Astrocyte of the cerebellum (primary cell): ENCODE measurements around the gene DENND2A.

Source experiments
- DNase-seq: peaks from one replicate; pipeline ENCODE4 v3.0.0-alpha.2; 2011; ENCODE audit warnings: low read depth
- H3K4me3 ChIP-seq: 2 replicates; pipeline ENCODE4 v1.5.1; 2011; ENCODE audit warnings: mild to moderate bottlenecking, low read depth, low read length, moderate library complexity
- in situ Hi-C: cut with HindIII; loops from 2 replicates; pipeline ENCODE4 v1.10.0; 2017; ENCODE audit warnings: low sequenced_read_pairs
- TF ChIP-seq, protein P1 (sequence below): IDR thresholded peaks from 2 replicates; pipeline ENCODE4 v1.5.1; 2012; ENCODE audit warnings: low read length, low read depth, moderate library complexity, mild to moderate bottlenecking; ENCODE audit errors: missing control alignments

DENND2A gene

DNA sequence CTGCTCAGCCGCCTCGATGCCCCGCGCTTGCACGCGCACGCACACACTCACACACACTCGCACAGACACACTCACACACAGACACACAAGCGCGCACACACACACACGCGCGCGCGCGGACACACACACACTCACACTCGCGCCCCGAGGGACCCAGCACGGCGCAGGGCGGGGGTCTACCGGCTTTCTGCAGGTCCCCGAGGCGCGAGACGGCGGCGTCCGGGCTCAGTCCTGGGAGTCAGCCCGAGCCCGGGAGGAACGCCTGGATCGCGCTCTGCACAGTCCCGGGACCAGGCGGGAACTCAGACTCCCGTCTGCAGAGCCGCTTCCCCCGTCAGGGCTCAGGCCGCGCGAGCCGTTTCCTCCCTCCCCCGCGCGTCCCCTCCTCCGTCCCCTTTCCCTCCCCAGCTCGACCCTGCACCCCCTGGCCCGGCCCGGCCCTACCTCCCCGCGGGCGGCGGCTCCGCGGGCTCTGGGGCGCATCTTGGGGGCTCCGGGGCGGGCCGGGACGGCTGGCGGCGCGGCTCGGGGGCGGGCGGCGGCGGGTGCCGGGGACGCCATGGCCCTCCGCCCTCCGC, 464 bp downstream of the DENND2A start:
- in situ Hi-C loops, result loop anchor here (5.0 kb wide), 2 partner anchors 43 to 103 kb away; no protein-coding TSS in a partner anchor
- TF ChIP-seq, protein P1, sequence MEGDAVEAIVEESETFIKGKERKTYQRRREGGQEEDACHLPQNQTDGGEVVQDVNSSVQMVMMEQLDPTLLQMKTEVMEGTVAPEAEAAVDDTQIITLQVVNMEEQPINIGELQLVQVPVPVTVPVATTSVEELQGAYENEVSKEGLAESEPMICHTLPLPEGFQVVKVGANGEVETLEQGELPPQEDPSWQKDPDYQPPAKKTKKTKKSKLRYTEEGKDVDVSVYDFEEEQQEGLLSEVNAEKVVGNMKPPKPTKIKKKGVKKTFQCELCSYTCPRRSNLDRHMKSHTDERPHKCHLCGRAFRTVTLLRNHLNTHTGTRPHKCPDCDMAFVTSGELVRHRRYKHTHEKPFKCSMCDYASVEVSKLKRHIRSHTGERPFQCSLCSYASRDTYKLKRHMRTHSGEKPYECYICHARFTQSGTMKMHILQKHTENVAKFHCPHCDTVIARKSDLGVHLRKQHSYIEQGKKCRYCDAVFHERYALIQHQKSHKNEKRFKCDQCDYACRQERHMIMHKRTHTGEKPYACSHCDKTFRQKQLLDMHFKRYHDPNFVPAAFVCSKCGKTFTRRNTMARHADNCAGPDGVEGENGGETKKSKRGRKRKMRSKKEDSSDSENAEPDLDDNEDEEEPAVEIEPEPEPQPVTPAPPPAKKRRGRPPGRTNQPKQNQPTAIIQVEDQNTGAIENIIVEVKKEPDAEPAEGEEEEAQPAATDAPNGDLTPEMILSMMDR, result no peak
- H3K4me3 ChIP-seq, result peak overlapping the region; percentile 86
- no peak for DNase-seq

DNA sequence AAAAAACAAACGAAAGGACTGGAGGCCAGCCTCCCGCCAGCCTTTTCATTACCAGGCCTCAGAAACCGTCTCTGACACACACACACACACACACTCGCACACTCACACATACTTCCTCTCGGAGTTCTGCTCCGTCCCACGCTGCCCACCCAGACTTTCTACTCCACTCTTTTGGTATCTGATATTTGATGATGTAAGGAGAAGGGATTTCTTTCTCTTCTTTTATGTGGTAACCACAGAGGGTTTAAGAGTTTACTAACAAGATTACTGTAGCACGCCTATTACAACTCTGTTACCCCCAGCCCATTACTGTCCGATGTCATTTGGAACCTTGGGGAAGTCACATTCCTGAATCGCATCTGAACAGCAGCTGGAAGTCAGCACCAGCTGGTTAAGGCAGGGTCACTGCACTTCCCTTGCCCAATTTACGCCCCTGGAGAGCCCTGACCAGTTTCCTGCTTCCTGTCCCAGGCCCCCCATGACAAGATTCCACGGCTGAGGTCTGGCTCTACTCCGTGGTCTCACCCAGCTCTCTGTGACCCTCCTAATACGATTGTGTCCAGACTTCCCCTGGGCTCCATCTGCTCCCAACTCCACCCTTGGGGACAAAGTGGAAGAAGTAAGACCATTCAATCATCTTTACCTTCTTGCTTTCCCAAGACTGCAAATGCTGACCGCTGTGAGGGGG, 1.1 kb downstream of the DENND2A start:
- TF ChIP-seq, protein P1, result no peak
- peak overlapping the region; percentile 86 for H3K4me3 ChIP-seq
- in situ Hi-C loops, result loop anchor here (5.0 kb wide), 2 partner anchors 42 to 102 kb away; no protein-coding TSS in a partner anchor
- DNase-seq, result no peak

DNA sequence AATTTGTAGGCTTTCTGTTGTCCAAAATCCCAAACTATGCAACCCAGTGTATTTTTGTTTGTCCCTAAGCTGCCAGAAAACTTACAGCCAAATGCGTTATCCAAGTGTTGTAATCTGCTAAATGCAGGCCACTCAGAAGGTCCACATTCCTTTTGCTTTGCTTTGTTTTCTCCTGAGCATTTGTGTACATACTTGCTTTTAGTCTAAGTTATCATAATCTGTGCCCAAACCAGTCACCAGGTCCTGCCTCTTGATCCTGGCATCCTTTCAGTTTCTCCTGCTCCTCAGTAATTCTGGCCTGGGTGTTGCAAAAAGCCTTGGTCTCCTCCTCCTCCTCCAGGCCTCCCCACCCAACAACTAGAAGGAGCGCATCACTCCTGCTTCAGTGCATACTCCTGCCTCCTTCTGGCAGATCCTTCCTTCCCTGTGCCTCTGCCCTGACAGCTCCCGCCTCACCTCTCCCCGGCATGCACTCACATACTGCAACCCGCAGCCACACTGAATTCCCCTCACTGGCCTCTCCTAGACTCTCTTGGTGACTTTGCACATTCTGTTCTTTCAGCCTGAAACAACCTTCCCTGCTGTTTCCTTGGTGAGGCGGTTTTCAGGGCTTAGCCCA, 2.3 kb downstream of the DENND2A start:
- H3K4me3 ChIP-seq, result peak overlapping the region; percentile 86
- TF ChIP-seq, protein P1, result peak; percentile 38
- DNase-seq, result no peak
- in situ Hi-C loops, result no loop called here

DNA sequence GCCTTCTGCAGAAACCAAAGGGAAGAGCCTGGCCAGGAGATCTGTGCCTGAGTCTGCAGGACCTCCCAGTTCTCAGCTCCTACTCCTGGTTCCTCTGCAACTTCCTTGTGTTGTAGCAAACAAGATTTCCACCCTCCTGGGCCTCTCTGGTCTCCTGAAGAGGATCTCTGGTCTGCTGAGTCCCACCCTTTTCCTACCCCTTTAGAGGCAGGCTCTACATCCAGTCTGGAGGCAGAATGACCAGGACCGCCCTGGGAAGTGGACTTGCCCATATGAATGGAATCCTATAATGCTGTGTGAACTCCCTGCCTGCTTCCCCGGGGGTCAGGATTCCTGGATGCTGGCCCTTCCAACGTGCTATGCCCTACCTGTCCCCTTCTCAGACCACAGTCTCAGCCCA, 3.2 kb downstream of the DENND2A start:
- no peak overlapping the region for H3K4me3 ChIP-seq
- DNase-seq, result no peak
- in situ Hi-C loops, result no loop called here
- TF ChIP-seq, protein P1, result no peak

DNA sequence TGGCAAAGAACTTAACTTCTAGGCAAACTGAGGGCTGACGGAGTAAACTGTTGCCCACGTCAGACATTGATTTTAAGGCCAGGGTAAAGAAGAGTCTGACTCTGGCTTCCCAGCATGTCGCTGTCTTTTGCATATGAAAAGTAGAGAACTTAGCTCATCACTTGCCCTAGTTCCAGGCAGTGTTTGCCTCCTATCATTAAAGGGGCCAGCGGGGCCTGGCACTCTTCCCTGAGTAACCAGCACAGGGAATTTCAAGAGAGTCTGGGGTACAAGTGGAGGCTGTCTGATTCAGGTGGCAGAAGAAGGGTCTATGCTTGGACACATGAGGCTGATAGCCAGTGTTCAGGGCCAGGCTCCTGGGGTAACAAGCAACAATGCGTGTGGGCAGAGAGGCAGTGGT, 4.8 kb downstream of the DENND2A start:
- no peak overlapping the region for H3K4me3 ChIP-seq
- in situ Hi-C loops, result no loop called here
- TF ChIP-seq, protein P1, result no peak
- no peak for DNase-seq

DNA sequence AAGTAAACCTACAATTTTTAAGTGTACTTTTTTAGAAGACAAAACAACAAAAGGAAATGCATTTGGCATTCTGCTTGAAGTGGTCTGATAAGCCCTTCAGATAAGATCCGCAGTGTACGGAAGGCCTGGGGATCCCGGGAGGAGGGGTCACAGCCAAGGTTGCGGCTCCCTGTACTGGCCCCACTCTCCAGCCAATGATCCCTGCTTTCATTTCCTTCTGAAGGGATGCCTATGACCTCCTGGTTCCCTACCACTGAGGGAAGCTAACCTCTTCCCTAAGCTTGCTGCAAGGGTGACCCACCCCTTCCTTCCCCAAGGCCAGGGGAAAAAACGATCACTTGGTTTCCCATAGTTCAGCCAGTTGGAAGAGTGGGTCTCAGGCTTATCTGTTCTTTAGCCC, 5.3 kb downstream of the DENND2A start:
- no peak for DNase-seq
- no peak overlapping the region for H3K4me3 ChIP-seq
- TF ChIP-seq, protein P1, result no peak
- in situ Hi-C loops, result no loop called here
